Upper lobe of right lung (tissue), 1 donor: ENCODE results near the gene ABCA1. TPM values are rescaled to one million over a fixed set of nuclear protein-coding genes. Genes with fewer than 3 reads are reported as not detected.
"Not testable (repeated sequence)": the region's sequence is repeated elsewhere in the genome, so short reads cannot be mapped to it uniquely, and the experiment has no call there.

Source experiments
- ATAC-seq: fragments of 200-7000 bp; cut with Tn5 transposase; one replicate; pipeline ENCODE4 v1.9.1; 2020; ENCODE audit warnings: mild to moderate bottlenecking, moderate library complexity
- DNase-seq: peaks from one replicate; pipeline ENCODE4 v3.0.0-alpha.2; 2020
- H3K27ac ChIP-seq: fragments of 200-600 bp; one replicate; pipeline ENCODE4 v1.8.0; 2022
- H3K27me3 ChIP-seq: fragments of 200-600 bp; one replicate; pipeline ENCODE4 v1.8.0; 2022; ENCODE audit warnings: mild to moderate bottlenecking
- H3K36me3 ChIP-seq: fragments of 200-600 bp; one replicate; pipeline ENCODE4 v1.8.0; 2022
- H3K4me1 ChIP-seq: fragments of 200-600 bp; one replicate; pipeline ENCODE4 v1.8.0; 2022
- H3K4me3 ChIP-seq: fragments of 200-600 bp; one replicate; pipeline ENCODE4 v1.8.0; 2022; ENCODE audit warnings: mild to moderate bottlenecking
- H3K9me3 ChIP-seq: fragments of 200-600 bp; one replicate; pipeline ENCODE4 v1.8.0; 2022
- CTCF ChIP-seq: fragments of 200-600 bp; IDR thresholded peaks from one replicate; pipeline ENCODE4 v1.8.0; 2022; ENCODE audit warnings: antibody characterized with exemption
- intact Hi-C: fragments of 100-400 bp; cut with DNase I; formaldehyde crosslinking; loops from one replicate; pipeline ENCODE4 v1.11.0; 2022
- total RNA-seq: library from RNA; stranded (reverse); fragmentation: NEBNext Ultra II Directional; extraction: Animal tissue kit (Norgen Biotek cat#: 25700); gene quantifications from one replicate; pipeline ENCODE4 v1.2.1, GENCODE V29; 2021
- donor health status: DM: no; HTN: yes; CAD: no; lungs with severe emphysema.

ABCA1 gene
- total RNA-seq, 1 donor from 2014 or later, result 49.0 TPM

DNA sequence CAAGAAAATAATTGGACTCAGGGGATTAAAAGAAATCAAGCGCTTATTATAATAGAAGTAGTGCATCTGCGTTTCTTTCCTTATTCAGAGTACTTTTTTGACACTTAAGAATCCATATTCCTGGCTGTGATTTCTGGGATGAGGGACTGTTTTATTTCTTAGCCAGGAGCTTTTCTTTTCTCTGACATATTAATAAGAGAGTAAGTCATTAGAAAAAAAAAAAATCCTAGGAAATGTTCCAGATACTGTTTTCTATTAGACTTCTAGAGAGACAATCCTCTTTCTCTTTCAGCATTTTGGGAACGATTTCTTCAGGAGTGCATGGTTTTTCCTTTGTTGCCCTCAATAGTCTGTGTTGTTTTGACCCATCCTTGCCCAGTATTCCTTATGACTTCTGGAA, 8.3 kb upstream of the ABCA1 start:
- no peak overlapping the region for H3K27ac ChIP-seq
- no peaks in the 10 kb centered on the region for H3K9me3 ChIP-seq
- DNase-seq (no peak), ATAC-seq (no peak)
- no peaks in the 10 kb centered on the region for H3K27me3 ChIP-seq
- H3K4me1 ChIP-seq, result no peaks in the 10 kb centered on the region
- no peak for TF ChIP-seq CTCF
- H3K4me3 ChIP-seq, result no peak overlapping the region
- H3K36me3 ChIP-seq, result no peaks in the 10 kb centered on the region
- intact Hi-C loops, result no loop called here

DNA sequence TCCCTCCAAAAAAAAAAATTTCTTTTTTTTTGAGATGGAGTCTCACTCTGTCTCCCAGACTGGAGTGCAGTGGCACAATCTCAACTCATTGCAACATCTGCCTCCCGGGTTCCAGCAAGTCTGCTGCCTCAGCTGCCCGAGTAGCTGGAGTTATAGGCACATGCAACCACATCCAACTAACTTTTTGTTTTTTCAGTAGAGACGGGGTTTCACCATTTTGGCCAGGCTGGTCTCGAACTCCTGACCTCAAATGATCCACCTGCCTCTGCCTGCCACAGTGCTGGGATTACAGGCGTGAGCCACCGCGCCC, 7.5 kb upstream of the ABCA1 start:
- H3K36me3 ChIP-seq, H3K4me3 ChIP-seq, intact Hi-C loops, ATAC-seq, H3K27ac ChIP-seq, DNase-seq, H3K4me1 ChIP-seq, H3K27me3 ChIP-seq, H3K9me3 ChIP-seq: not testable (repeated sequence)

DNA sequence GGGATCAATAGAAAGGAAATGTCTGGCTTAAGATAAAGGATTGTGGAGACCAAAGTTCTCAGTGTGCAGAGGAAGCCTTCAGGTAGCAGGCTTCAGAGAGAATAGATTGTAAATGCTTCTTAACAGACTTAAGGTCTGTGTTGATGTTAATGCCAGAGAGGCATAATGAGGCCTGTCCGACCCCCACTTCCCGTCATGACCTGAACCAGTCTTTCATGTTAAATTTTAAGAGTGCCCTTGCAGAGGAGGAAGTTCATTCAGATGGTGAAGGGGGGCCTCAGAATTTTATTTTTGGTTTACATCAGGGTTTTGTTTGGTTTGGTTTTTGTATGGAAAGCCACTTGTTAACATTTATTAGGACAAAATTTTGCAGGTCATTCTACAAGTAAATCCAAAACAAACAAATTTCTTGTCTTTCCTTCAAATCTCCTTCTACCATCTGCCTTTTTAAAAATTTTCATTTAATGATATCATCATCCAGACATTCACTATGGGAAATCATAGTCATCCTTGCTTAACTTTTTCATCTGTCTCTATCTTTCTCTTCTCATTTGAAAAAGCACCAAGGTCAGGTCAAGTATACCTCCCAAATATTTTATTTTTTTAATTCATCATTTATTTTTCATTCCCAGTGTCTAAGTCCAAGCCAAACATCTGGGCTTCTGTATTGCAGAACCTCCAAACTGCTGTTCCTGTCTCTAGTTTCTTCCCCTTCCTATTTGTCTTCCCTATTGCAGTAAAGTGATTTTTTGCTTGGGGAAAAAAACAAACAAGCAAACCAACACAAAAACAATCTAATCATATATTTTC, 6.9 kb upstream of the ABCA1 start:
- no peak for TF ChIP-seq CTCF
- no peak for DNase-seq
- Histone ChIP-seq H3K4me3 (no peak overlapping the region), H3K27ac (no peak overlapping the region), H3K36me3 (no peaks in the 10 kb centered on the region), H3K9me3 (no peaks in the 10 kb centered on the region), H3K27me3 (no peaks in the 10 kb centered on the region), H3K4me1 (no peaks in the 10 kb centered on the region)
- no peak for ATAC-seq
- intact Hi-C loops, result no loop called here

DNA sequence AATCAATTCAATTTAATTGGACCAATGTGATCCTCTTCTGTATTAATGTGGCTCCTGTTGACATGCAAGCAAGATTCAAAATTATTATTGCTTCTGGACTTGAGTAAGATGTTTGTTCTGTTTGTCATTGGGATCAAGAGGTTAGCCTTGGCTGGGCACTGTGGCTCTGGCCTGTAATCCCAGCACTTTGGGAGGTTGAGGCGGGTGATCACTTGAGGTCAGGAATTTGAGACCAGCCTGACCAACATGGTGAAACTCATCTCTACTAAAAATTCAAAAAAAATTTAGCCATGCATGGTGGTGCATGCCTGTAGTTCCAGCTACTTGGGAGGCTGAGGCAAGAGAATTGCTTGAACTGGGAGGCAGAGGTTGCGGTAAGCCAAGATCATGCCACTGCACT, 5.1 kb upstream of the ABCA1 start:
- H3K9me3 ChIP-seq, H3K4me1 ChIP-seq, H3K27ac ChIP-seq, H3K36me3 ChIP-seq, H3K27me3 ChIP-seq, DNase-seq, intact Hi-C loops, ATAC-seq, H3K4me3 ChIP-seq: not testable (repeated sequence)

DNA sequence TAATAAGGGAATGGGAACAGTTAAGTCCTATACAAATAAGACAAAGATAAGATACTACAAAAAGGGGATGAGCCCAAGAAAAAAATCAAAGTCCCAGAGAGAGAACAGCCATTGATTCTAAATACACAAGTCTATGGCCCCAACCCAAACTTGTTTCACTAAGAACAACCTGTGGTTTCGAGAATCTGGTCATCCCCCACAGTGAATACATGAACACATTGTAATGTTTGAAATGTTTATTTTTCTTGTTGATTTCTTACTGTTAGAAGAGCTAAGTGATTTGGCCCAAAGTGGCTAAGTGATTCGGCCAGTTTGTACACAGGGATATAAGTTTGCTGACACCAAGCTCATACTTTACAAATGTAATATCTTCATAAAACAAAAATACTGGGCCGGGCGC, 3.3 kb upstream of the ABCA1 start:
- Histone ChIP-seq H3K27me3 (no peaks in the 10 kb centered on the region), H3K36me3 (no peaks in the 10 kb centered on the region), H3K4me3 (no peak overlapping the region), H3K9me3 (no peaks in the 10 kb centered on the region), H3K4me1 (peaks cover 5% of the 10 kb centered on the region), H3K27ac (no peak overlapping the region)
- intact Hi-C loops, result no loop called here
- ATAC-seq (no peak), DNase-seq (no peak)
- TF ChIP-seq CTCF, result no peak

DNA sequence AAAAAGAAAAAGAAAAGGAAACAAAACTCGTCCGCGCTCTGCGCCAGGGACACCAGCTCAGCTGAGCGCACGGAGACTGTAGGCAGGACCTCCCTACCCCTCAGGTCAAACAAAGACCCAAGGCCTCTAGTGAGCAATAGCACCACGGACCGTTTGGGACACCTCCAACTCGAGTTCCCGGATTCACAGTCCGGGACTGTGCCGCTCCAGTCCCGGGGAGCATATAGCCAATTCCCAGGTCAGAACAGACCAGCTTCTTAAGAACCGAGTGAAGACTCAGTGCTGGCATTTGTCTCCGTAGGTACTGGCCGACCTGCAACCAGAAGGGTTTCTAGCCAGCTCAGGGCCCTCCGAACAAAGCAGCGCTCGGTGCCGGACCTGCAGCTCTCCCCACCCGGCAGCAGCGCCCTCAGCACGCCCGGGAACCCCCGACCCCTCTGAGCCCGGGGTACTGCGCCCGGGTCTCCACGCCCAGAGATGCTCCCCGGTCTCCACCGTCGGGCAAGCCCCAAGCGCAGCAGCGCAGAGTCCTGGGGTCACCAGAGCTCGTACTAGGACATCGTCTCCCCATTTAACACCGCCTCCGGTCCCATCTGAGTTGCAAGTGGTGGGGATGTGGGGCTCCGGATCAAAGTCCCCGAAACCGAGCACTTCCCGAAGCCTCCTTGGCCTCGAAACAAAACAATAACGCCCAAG, 591 bp downstream of the ABCA1 start:
- H3K9me3 ChIP-seq, result no peaks in the 10 kb centered on the region
- H3K27ac ChIP-seq, result peak overlapping the region; percentile 87
- H3K4me1 ChIP-seq, result peaks cover 25% of the 10 kb centered on the region
- H3K36me3 ChIP-seq, result no peaks in the 10 kb centered on the region
- no peak for TF ChIP-seq CTCF
- intact Hi-C loops, result no loop called here
- peak overlapping the region; percentile 90 for H3K4me3 ChIP-seq
- DNase-seq, result peak; percentile 67
- ATAC-seq, result peak; percentile 43
- H3K27me3 ChIP-seq, result no peaks in the 10 kb centered on the region
